ENCODE measurements around the gene RAPGEF3.

RAPGEF3 gene

DNA sequence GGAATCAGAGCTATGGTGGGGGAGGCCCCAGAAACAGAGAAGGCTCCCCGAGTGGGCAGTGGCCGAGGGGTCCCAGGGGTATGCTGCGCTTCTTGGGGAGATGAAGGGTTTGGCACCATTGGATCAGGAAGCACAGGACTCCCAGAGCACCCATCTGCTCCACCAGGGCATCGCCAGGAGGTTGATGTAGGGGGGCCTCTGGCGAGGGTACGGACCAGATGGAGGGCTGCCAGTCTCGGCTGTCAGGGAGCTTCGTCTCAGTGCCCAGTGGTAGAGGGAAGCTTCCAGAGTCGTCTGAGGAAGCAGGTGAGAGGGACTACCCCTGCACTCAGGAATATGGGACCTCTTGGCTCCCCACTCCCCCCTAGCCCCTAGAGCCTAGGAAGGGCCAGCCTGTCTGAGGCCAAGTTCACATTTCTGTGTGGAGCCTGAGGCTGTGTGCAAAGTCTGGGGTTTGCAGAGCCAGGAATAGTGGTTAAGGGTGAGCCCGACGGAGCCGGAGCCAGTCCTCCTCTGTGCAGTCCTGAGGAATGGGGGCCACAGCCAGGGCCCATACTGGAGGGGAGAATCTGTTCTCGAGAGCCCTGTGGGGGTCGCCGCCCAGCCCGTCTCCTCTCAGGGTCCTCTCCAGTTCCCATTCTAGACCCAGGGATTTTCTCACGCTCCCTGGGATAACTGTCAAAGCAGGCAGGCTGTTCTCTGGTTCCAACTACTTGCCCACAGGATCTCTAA lies 24.5 kb upstream of the RAPGEF3 start:
- Histone ChIP-seq H3K9me3 (ENCODE audit: control insufficient read depth, low read length) (no peaks in the 10 kb centered on the region), H3K4me3 (ENCODE audit: extremely low read depth, insufficient read depth, low read length, poor library complexity, severe bottlenecking) (no peak overlapping the region), H3K36me3 (ENCODE audit: control insufficient read depth, insufficient read depth, low read length) (peaks cover 67% of the 10 kb centered on the region), H3K4me1 (ENCODE audit: control insufficient read depth, insufficient read depth, low read length, poor library complexity, severe bottlenecking) (peaks cover 3% of the 10 kb centered on the region), H3K27ac (ENCODE audit: low read depth, low read length, severe bottlenecking) (no peak overlapping the region)
- 95 to 100% methylated on average over 12 to 14 of the region's 17 CpGs for WGBS, 2 experiments (ENCODE audit: insufficient coverage in 2 of 2)

DNA sequence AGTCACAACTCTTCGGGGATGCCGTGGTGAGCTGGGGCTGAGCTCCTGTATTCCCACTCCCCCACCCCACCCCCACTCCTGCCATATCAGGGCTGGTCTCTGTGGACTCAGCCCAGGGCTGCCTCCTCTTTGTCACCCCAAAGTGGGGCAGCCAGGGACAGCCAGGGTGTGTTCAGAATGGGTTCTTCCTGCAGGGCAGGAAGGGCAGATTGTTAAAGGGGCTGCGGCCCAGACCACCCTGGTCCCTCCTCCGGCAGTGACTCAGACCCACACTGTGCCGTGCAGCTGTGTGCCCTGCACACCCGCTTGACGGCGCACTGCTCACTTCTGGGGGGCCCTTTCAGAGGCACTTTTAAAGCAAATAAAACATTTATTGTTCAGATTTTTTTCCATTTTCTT lies 23.7 kb upstream of the RAPGEF3 start:
- Histone ChIP-seq H3K27ac (ENCODE audit: low read depth, low read length, severe bottlenecking) (peak overlapping the region; percentile 36), H3K36me3 (ENCODE audit: control insufficient read depth, insufficient read depth, low read length) (peaks cover 59% of the 10 kb centered on the region), H3K4me3 (ENCODE audit: extremely low read depth, insufficient read depth, low read length, poor library complexity, severe bottlenecking) (no peak overlapping the region), H3K9me3 (ENCODE audit: control insufficient read depth, low read length) (no peaks in the 10 kb centered on the region), H3K4me1 (ENCODE audit: control insufficient read depth, insufficient read depth, low read length, poor library complexity, severe bottlenecking) (peaks cover 11% of the 10 kb centered on the region)
- WGBS, 2 experiments (ENCODE audit: insufficient coverage in 2 of 2) = 98 to 100% methylated on average over 5 to 8 of the region's 8 CpGs

DNA sequence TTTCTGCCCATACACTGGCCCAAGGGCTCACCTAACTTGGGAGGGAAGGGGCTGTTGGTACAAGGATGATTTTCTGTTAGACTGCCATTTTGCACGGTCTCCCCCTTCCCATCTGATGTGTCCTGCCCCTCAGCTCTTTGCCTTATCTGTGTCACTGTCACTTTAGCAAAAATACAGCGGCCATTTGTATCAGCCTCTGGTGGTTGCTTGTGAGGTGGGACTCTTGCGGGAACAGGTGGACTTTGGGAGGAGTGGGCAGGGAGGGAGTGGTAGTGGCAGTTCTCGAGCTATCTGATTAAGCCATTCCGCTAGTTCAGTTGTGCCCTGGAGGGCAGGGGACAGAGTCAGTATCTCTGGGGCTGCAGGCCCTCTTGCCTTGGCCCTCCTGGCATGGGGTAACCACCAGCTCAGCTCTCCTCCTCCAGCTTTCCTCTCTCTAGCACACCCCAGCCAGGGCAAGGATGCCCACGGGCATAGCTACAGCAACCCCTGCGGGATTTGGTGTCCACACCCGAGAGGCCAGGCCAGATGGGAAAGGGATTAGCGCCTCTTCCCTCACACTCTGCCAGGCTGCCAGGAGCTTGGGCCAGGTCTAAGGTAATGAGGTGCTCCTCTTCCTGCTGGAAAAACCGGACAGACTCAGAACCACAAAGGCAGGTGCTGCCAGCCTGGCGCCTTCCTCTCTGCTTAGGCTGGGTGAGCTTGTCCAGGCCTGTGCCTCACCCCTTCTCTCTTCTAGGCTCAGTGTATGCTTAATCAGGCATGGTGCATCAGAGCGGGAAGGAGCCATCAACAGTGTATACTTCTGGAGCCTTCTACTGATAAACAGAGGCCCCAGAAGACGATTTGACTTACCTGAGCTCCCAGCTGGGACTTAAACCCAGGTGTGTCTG lies 23.0 kb upstream of the RAPGEF3 start:
- Histone ChIP-seq H3K9me3 (ENCODE audit: control insufficient read depth, low read length) (no peaks in the 10 kb centered on the region), H3K4me3 (ENCODE audit: extremely low read depth, insufficient read depth, low read length, poor library complexity, severe bottlenecking) (no peak overlapping the region), H3K4me1 (ENCODE audit: control insufficient read depth, insufficient read depth, low read length, poor library complexity, severe bottlenecking) (peaks cover 17% of the 10 kb centered on the region), H3K36me3 (ENCODE audit: control insufficient read depth, insufficient read depth, low read length) (peaks cover 53% of the 10 kb centered on the region), H3K27ac (ENCODE audit: low read depth, low read length, severe bottlenecking) (peak overlapping the region; percentile 36)
- WGBS, 2 experiments (ENCODE audit: insufficient coverage in 2 of 2) = 93 to 95% methylated on average over 11 of the region's 13 CpGs

DNA sequence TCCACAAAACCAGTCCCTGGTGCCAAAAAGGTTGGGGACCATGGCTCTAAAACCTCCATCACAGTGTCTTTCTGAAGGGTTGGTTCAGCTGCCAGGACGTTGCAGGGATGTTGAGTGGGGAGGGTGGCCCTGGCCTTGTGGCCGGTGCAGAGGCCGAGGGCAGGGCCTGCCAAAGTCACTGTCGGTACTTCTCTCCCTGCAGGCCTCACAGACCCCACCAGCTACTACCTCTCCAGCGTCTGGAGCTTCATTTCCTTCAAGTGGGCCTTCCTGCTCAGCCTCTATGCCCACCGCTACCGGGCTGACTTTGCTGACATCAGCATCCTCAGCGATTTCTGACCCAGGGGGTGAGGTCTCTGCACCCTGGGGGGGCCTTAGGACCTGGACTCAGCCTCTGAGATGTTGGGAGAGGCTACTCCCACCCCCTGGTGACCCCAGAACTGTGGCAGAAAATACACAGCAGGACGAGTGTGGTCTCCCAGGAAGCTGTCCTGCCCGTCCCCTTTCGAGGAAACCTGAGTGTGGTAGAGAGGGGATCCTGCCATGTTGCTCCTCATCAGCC lies 21.3 kb upstream of the RAPGEF3 start:
- no peak overlapping the region for H3K4me3 ChIP-seq (ENCODE audit: extremely low read depth, insufficient read depth, low read length, poor library complexity, severe bottlenecking)
- WGBS, 2 experiments (ENCODE audit: insufficient coverage in 2 of 2) = 83 to 86% methylated on average over 9 to 11 of the region's 11 CpGs

DNA sequence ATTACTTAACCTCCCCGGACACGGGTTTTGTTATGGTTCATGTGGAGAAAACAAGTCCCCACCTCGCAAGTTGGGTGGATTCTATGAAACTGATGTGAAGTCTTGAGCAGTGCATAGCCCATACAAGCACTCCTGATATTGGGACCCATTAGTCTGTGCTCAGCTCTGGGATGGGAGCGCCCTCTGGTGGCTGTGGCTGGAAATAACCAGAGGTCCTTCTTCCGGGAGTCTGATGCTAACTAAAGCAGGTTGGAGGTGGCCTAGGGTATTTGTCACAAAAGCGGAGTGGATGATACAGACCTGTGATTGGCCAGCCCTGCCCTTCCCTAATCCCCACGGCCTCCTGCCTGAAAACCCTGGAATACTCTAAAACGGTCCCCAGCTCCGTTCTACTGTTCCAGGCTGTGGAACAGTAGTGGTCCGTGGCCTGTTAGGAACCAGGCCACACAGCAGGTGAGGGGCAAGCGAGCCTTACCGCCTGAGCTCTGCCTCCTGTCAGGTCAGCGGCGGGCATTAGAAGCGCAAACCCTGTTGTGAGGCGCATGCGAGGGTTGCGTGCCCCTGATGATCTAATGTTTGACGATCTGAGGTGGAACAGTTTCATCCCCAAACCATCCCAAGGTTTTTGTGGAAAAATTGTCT lies 20.7 kb upstream of the RAPGEF3 start:
- H3K9me3 ChIP-seq (ENCODE audit: control insufficient read depth, low read length) = no peaks in the 10 kb centered on the region
- H3K27ac ChIP-seq (ENCODE audit: low read depth, low read length, severe bottlenecking) = no peak overlapping the region
- H3K4me3 ChIP-seq (ENCODE audit: extremely low read depth, insufficient read depth, low read length, poor library complexity, severe bottlenecking) = no peak overlapping the region
- peaks cover 29% of the 10 kb centered on the region for H3K4me1 ChIP-seq (ENCODE audit: control insufficient read depth, insufficient read depth, low read length, poor library complexity, severe bottlenecking)
- peaks cover 29% of the 10 kb centered on the region for H3K36me3 ChIP-seq (ENCODE audit: control insufficient read depth, insufficient read depth, low read length)
- WGBS, 2 experiments (ENCODE audit: insufficient coverage in 2 of 2) = 33 to 66% methylated on average over 13 to 15 of the region's 19 CpGs

More for the DNA sequence above, 21.3 kb upstream of the RAPGEF3 start:
- no peak overlapping the region for H3K27ac ChIP-seq (ENCODE audit: low read depth, low read length, severe bottlenecking)
- H3K9me3 ChIP-seq (ENCODE audit: control insufficient read depth, low read length) = no peaks in the 10 kb centered on the region
- peaks cover 36% of the 10 kb centered on the region for H3K36me3 ChIP-seq (ENCODE audit: control insufficient read depth, insufficient read depth, low read length)
- peaks cover 29% of the 10 kb centered on the region for H3K4me1 ChIP-seq (ENCODE audit: control insufficient read depth, insufficient read depth, low read length, poor library complexity, severe bottlenecking)

DNA sequence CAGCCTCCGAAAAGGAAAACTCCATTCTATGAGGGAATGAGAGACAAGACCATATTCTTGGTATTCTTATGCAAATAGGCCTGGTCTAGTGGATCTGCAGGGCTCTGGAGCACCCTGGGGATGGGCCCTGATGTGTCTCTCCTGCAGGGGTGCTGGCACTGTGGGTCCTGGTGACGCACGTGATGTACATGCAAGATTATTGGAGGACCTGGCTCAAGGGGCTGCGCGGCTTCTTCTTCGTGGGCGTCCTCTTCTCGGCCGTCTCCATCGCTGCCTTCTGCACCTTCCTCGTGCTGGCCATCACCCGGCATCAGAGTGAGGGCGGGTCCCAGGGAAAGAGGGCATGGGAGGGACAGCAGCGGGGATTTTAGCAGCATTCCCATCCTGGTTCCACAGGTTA lies 20.2 kb upstream of the RAPGEF3 start:
- no peak overlapping the region for H3K4me3 ChIP-seq (ENCODE audit: extremely low read depth, insufficient read depth, low read length, poor library complexity, severe bottlenecking)
- WGBS, 2 experiments (ENCODE audit: insufficient coverage in 2 of 2) = 31 to 35% methylated on average over 9 to 12 of the region's 14 CpGs

DNA sequence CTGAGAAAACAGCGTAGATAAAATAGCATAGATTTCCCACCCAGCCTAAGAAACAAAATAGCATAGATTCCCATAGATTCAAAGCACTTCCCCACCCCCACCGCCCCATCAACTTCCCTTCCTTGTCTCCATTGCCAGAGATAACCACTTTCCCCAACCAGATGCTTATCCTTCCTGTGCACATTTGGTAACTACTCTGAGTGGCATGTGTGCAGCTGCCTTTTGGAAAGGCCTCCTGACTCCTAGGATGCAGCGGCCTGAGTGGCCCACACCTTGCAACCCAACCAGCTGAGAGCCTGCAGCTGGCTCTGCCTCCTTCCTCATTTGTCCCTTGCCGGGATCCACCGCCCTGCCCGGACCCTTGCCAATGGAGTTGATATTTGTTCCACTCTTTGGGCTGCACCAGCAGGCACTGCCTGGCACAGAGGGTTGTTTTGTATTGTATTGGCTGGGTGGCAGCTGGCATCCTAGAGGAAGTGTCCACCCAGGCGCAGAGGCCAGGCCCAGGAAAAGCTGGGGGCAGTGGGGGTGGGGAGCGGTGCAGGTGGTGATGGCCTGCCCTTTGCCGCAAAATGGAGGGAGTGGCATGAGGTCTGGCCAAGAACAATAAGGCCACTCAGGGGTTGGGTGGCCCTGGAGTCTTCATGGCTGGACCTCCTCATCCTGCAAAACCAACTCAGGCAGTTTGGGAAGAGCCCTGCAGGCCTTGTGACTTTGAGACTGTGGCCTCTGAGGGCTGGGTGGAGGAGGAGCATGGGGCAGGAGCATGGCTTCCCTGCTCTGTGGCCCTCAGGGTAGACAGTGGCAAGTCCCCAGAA lies 19.3 kb upstream of the RAPGEF3 start:
- Histone ChIP-seq H3K27ac (ENCODE audit: low read depth, low read length, severe bottlenecking) (peak overlapping the region; percentile 0), H3K4me3 (ENCODE audit: extremely low read depth, insufficient read depth, low read length, poor library complexity, severe bottlenecking) (no peak overlapping the region), H3K9me3 (ENCODE audit: control insufficient read depth, low read length) (no peaks in the 10 kb centered on the region), H3K36me3 (ENCODE audit: control insufficient read depth, insufficient read depth, low read length) (peaks cover 15% of the 10 kb centered on the region), H3K4me1 (ENCODE audit: control insufficient read depth, insufficient read depth, low read length, poor library complexity, severe bottlenecking) (peaks cover 29% of the 10 kb centered on the region)
- WGBS, 2 experiments (ENCODE audit: insufficient coverage in 2 of 2) = 90 to 93% methylated on average over 6 to 9 of the region's 9 CpGs

More for the DNA sequence above, 20.2 kb upstream of the RAPGEF3 start:
- Histone ChIP-seq H3K4me1 (ENCODE audit: control insufficient read depth, insufficient read depth, low read length, poor library complexity, severe bottlenecking) (peaks cover 29% of the 10 kb centered on the region), H3K27ac (ENCODE audit: low read depth, low read length, severe bottlenecking) (no peak overlapping the region), H3K36me3 (ENCODE audit: control insufficient read depth, insufficient read depth, low read length) (peaks cover 24% of the 10 kb centered on the region), H3K9me3 (ENCODE audit: control insufficient read depth, low read length) (no peaks in the 10 kb centered on the region)

DNA sequence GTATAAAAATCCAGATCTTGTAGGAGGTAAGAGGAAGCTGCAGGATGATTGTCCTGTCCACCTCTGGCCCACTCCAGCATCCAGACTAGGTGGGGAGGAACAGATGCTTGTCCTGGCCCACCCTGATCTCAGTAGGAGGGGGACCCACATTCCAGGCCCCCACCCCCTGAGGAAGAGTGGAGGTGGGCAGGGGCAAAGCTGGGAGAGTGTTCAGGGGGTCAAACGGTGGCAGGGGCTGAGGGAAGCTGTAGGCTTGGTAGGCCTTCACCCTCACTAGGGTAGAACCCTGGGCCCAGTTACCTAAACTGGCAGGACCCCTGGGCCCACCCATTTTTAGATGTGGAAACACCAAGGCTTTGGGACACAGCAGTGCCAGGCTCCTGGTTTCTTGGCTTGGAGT lies 18.5 kb upstream of the RAPGEF3 start:
- Histone ChIP-seq H3K27ac (ENCODE audit: low read depth, low read length, severe bottlenecking) (peak overlapping the region; percentile 43), H3K9me3 (ENCODE audit: control insufficient read depth, low read length) (no peaks in the 10 kb centered on the region), H3K36me3 (ENCODE audit: control insufficient read depth, insufficient read depth, low read length) (peaks cover 7% of the 10 kb centered on the region), H3K4me3 (ENCODE audit: extremely low read depth, insufficient read depth, low read length, poor library complexity, severe bottlenecking) (no peak overlapping the region), H3K4me1 (ENCODE audit: control insufficient read depth, insufficient read depth, low read length, poor library complexity, severe bottlenecking) (peaks cover 36% of the 10 kb centered on the region)
- 80 to 100% methylated on average over 1 of the region's 1 CpG for WGBS, 2 experiments (ENCODE audit: insufficient coverage in 2 of 2)

DNA sequence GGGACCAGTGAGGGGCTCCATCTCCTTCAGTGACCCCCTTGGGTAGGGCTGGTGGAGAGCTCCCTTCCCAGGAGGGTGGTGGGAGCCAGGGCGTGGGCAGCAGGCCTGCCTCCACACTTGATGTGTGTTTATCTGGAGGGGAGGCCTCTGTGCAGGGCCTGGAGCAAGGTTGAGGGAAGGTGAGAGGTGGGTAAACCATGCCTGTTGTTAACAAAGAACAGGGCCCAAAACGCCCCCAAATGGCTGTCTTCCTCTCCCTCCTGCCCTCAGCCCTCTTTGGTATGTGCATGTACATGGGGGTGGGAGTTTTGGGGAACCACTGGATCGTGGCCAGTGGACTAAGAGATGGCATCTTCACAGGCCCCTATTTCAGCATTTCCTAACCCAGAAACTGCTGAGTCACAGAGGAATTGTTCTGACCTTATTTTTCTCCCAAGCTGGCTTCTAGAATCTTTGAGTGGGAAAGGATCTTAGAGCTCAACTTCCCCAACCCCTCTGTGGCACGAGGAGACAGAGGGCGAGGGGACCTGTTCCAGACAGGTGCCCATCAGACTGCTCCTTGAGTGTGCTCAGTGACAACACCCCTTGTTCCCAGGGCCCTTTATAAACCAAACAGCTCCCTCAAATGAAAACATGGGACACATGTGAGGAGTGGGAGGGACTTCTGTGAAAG lies 17.9 kb upstream of the RAPGEF3 start:
- Histone ChIP-seq H3K27ac (ENCODE audit: low read depth, low read length, severe bottlenecking) (peak overlapping the region; percentile 43), H3K4me3 (ENCODE audit: extremely low read depth, insufficient read depth, low read length, poor library complexity, severe bottlenecking) (no peak overlapping the region), H3K9me3 (ENCODE audit: control insufficient read depth, low read length) (no peaks in the 10 kb centered on the region), H3K36me3 (ENCODE audit: control insufficient read depth, insufficient read depth, low read length) (peaks cover 1% of the 10 kb centered on the region), H3K4me1 (ENCODE audit: control insufficient read depth, insufficient read depth, low read length, poor library complexity, severe bottlenecking) (peaks cover 36% of the 10 kb centered on the region)
- 85% methylated on average over 4 of the region's 5 CpGs; no CpG with 5 or more reads in 1 of the 2 experiments for WGBS, 2 experiments (ENCODE audit: insufficient coverage in 2 of 2)
